H7 (cell line): ENCODE data around the gene ATP13A5. TPM values are rescaled to one million over a fixed set of nuclear protein-coding genes. Genes with fewer than 3 reads are reported as not detected.

ENCODE experiments used
- DNase-seq: peaks from one replicate; pipeline ENCODE4 v3.0.0; 2012
- H3K27me3 ChIP-seq: 2 replicates; pipeline ENCODE4 v1.6.0; 2011; ENCODE audit warnings: mild to moderate bottlenecking, low read length; ENCODE audit not compliant: control insufficient read depth, insufficient read depth
- H3K36me3 ChIP-seq: replicated peaks from 2 replicates; pipeline ENCODE4 v1.5.1; 2011; ENCODE audit warnings: low read length; ENCODE audit not compliant: control insufficient read depth, insufficient read depth
- H3K4me3 ChIP-seq: 2 replicates; pipeline ENCODE4 v1.5.1; 2011; ENCODE audit warnings: low read depth, mild to moderate bottlenecking, control low read depth, low read length, moderate library complexity; ENCODE audit not compliant: insufficient read depth
- total RNA-seq: library from RNA; depleted of rRNA; stranded (reverse); fragments of >200 nt; shearing (Covaris generic); gene quantifications from 2 replicates; pipeline ENCODE4 v1.2.3, GENCODE V29; 2014

The ATP13A5 gene
- total RNA-seq, 1 experiment from 2014 or later: 0.03 TPM

DNA sequence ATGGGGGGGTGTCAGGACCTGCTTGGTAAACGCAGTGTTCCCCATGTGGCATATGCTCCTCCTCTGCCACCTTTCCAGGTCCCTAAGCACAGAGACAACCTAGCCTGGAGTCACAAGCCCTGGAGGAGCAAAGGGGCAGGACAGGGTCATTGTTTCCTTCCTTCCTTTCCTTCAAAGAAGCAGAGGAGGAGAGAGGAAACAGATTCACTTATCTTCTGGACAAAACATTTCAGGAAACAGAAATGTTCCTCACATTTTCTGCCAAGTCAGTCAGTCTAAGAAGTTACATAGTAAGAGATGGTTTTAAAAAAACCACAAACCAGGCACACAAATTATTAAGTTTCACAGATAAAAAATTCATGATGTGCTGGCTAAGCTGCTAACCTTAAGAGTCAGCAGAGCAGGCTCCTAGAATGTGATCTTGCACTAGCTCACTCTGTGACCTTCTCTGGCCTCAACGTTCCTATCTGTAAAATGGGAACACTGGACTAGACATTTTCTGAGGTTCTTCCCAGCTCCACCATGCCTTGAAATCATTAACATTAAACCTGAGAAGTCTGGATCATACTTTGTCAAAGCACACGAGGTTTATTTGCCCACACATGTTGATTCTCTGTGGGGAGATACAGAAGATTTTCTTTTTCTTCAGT is 47.9 kb downstream of the ATP13A5 start:
- Histone ChIP-seq H3K4me3 (no peak overlapping the region), H3K36me3 (no peaks in the 10 kb centered on the region), H3K27me3 (no peaks in the 10 kb centered on the region; the same call in 1 of the 2 replicates)
- DNase-seq: no peak

DNA sequence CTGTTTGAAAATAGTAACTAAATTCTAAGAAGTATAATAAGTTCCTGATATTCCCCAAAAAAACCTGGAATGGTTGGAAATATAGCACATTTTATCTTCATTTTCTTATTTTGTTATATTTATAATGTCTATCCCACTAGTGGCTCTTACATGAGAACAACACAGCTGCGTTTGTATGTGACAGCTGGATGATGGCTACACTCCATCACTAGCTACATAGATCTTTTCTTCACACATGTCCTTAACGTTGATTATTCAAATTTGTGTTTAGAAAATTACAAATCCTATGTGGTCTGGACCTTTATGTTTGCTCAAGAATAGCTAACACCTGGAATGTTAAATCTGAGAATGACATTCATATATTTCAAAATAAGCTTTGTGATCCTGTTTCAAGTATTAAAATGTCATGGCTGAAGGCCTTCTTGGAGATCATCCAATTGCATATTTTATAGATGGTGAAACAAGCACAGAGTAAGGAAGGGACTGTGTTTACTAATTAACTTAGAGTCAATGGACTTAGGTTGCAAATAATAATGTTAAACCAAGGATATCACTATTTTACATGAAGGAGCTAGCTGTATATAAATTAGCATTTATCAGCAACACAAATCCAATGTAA is 60.8 kb downstream of the ATP13A5 start:
- Histone ChIP-seq H3K36me3 (no peaks in the 10 kb centered on the region), H3K27me3 (no peaks in the 10 kb centered on the region), H3K4me3 (no peak overlapping the region)
- DNase-seq: no peak

DNA sequence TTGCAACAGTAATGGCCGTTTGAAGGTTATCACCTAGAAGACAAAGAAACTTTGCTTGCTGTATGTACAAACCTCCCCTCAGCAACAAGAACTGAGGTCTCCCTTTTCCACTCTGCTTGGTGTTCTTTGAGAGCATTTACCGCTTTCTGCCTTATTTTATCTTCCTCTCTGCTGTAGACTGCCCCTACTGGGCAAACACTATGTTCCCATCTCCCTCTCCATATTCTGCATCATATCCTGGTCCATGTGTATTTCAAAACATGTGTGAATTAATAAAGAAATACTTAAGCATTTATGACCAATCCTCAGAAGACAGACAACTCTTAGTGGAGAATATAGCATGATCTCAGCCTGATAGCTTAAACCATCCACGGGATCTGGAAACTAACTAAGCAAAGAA is 64.4 kb downstream of the ATP13A5 start:
- Histone ChIP-seq H3K36me3 (no peaks in the 10 kb centered on the region), H3K27me3 (no peaks in the 10 kb centered on the region), H3K4me3 (no peak overlapping the region)
- no peak for DNase-seq

DNA sequence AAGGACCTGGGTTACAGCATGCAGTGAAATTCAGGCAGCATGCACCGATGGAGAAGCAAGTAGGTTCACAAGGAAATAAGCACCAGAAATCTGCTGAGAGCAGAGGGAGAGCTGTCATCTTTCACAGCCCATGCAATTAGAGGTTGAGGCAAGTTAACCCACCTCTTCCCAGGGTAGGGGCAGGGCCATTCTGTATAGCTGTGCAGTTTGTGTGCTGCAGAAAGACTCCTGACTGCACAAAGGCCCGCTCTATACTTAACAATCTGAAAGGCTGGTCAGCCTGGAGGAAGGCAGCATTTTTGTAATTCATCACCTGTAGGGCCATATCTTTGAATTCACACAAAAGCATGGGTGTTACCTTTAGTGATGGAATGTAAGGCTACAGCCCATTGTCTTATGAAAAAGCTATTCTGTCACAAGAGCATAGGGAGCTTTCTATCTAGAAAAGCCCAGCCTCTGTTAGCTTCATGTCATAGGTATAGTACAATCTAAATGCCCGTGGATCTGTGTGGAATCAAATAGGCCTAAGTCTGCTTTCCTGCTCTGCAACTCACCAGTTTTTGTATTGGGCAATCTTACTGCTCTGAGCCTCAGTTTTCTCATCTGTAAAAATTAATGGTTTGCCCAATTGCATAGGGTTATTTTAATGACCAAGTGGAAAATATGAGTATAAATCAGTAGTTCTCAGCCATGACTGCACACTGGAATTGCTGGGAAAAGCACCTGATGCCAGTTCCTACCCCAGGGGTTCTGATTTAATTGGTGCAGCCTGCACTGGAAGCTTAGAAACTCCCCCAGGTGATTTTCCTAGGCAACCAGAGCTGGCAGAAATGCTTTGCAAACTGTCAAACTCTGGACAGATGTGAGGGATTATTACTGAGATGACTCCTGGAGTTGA is 65.2 kb downstream of the ATP13A5 start:
- H3K27me3 ChIP-seq: no peaks in the 10 kb centered on the region

DNA sequence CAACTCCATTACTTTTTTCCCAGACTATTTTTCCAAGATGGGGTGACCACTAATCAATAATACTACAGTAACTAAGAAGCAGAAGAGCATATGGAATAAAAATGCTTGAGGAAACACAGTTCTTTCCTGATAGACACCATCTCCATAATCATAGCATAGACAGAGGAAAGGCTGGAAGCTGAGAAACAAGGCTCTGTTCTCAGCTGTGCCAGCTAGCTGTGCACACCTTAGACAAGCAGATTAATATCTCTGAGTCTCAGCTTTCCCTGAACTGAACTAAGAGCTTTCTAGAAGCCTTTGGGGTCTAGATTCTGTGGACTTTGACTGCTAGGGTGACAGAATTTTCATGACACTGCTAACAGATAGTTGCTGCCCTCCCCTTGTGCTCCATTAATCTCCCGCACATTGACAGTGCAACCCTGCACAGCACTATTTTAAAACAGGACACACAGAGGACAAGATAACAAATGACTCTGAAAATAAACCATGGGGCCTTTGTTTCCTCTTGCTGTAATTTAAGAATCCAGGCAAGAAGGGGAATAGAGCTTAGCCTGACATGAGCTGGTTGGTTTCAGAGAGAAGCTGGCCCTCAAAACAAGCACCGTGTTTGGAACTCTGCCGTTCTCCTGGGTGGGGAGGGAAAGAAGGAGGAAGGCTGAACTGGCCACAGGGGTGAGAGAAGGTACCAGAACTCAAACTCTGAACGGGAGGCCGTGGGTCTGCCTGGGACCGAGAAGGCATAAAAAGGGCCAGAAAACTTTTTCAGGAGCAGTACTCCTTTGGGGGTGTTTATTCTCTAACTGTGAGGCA is 67.4 kb downstream of the ATP13A5 start:
- Histone ChIP-seq H3K27me3 (no peaks in the 10 kb centered on the region), H3K4me3 (no peak overlapping the region), H3K36me3 (no peaks in the 10 kb centered on the region)
- DNase-seq: no peak

More for the DNA sequence above, 65.2 kb downstream of the ATP13A5 start:
- H3K4me3 ChIP-seq: no peak overlapping the region
- no peak for DNase-seq
- H3K36me3 ChIP-seq: no peaks in the 10 kb centered on the region

DNA sequence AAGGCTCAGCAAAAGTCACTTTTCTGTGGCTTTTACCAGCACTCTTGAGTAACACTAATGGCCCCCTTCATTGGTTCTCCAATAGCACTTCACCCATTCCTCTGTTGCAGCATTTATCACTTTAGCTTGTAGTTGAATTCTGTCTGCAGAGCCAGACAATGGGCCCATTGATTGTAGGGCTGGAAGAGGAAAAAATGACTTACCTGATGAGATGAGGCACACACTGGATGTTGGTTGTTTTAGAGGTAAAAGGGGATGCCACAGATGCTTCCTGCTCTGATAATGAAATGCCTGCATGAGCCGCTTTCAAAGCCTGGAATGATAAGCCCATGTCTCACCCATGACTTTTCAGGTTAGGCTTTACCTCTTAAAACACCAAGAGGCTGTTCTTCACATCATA is 73.2 kb downstream of the ATP13A5 start:
- Histone ChIP-seq H3K4me3 (no peak overlapping the region), H3K27me3 (no peaks in the 10 kb centered on the region), H3K36me3 (no peaks in the 10 kb centered on the region)
- DNase-seq: no peak

DNA sequence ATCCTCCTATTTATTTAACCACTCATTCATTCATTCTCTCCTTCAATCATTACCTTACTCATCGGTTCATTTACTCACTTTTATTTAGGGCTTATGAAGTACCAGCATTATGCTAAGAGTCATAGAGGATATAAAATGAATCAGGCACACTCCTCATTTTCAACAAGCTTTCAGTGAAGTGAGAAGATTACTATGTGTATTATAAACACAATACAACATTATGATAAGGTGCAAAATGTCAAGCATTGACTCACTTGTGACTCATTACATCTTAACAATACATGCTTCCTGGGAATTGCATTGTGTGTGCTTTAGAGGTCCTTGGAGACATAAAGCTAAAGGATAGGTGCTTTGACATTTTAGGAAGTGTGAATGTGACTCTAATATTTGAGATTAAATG is 77.1 kb downstream of the ATP13A5 start:
- Histone ChIP-seq H3K36me3 (no peaks in the 10 kb centered on the region), H3K27me3 (no peaks in the 10 kb centered on the region), H3K4me3 (no peak overlapping the region)
- DNase-seq: no peak

DNA sequence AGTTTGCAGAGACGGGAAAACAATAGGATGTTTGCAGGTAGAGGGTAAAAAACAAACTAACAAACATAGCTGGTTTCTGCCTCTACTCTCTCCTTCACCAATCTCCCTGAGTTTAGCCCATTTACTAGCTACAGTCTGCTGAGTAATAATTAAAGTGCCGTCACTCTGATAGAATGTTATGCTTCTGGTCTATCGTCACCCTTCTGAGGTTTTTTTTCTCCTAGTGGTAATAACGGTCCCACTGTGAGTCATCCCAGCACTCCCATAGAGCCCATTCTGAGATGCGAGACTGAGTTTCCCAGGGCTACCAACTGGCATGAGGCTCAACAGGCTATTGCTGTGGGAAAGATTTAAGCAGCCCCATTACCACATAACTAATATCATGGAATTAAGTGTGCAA is 81.1 kb downstream of the ATP13A5 start:
- no peak for DNase-seq
- Histone ChIP-seq H3K27me3 (no peaks in the 10 kb centered on the region), H3K36me3 (no peaks in the 10 kb centered on the region), H3K4me3 (no peak overlapping the region)

DNA sequence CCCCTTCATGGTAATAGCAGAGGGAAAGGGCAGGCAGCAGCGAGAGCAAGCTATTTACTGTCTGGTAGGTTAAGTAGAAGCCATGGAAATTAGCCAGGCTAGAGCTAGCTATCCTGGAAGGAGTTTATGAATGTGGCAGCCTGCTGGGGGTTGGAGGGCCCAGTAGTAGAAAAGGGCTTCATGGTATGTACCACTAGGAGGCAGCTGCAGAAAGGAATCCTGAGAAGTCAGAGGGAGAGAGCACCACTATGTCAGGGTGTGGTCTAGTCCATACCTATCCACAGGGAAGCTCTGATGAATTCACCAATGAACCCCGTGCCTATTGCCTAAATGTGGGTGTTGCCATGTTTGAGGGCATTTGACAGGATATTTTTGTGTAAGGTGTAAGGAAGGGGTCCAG is 82.6 kb downstream of the ATP13A5 start:
- no peaks in the 10 kb centered on the region for H3K36me3 ChIP-seq
- H3K4me3 ChIP-seq: no peak overlapping the region
- no peak for DNase-seq
- H3K27me3 ChIP-seq: no peaks in the 10 kb centered on the region

DNA sequence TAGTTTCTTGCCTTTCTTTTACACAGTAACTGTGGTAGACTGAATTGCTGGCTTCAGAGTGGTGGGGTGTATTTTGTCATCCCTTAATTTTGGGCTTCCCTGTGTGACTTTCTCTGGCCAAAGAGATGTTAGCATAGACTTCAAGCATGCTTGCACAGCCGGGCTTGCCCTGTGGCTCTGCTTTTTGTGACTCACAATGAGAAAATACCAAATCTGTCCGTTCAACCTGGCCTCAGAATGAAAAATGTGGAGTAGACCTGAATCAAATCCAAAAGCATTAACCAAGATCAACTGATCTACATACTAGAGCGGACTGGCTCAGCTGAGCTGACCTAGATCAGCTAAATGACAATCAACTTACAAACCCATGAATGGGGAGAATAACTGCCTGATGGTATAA is 86.2 kb downstream of the ATP13A5 start:
- no peaks in the 10 kb centered on the region for H3K27me3 ChIP-seq
- no peak overlapping the region for H3K4me3 ChIP-seq
- no peaks in the 10 kb centered on the region for H3K36me3 ChIP-seq
- DNase-seq: no peak

DNA sequence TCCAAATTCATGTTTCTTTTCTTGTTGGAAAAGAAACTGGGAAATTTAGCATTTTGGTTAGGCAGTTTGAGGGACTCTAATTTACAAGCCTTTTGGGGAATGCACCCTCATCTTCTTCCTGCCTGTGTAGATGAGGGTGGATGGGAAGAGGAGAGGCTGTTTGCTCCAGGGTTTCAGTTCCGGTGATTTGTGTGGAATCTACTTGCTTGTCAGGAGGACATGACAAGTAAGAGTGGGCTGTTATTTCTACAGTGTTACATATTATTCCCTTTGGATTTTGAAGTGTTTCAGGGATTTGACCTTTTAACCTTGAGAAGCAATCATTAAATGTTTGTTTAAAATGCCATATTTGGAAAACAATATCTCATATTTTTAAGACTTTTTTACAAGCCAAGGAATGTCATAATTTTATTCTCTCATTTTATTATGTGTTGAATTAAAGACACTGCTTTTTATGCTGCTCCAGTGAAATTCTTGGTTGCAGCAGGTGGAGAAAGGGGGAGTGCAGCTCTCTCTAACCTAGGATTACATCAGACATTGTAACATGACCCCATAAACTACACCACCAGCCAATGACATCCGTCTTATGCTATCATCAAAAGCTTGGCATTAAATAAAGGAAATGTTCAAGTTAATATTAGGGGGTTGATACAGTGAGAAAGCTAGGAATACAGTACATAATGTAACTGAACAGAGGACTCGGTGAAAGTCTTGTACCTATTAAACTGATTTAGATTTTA is 107.3 kb downstream of the ATP13A5 start:
- Histone ChIP-seq H3K36me3 (no peaks in the 10 kb centered on the region), H3K4me3 (no peak overlapping the region), H3K27me3 (no peaks in the 10 kb centered on the region)
- no peak for DNase-seq

DNA sequence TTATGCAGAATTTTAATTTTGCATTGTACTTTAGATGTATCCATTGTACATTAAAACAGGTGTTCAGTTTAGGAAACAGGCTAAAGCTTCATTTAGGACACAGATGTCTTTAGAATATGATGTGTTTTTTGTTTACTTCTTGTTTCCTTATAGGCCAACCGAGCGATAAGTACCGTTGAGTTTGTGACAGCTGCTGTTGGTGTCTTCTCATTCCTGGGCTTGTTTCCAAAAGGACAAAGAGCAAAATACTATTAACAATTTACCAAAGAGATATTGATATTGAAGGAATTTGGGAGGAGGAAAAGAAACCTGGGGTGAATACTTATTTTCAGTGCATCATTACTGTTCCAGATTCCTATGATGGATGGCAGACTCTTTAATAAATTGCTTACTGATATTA is 108.1 kb downstream of the ATP13A5 start:
- no peak overlapping the region for H3K4me3 ChIP-seq
- no peak for DNase-seq
- no peaks in the 10 kb centered on the region for H3K27me3 ChIP-seq
- no peaks in the 10 kb centered on the region for H3K36me3 ChIP-seq

DNA sequence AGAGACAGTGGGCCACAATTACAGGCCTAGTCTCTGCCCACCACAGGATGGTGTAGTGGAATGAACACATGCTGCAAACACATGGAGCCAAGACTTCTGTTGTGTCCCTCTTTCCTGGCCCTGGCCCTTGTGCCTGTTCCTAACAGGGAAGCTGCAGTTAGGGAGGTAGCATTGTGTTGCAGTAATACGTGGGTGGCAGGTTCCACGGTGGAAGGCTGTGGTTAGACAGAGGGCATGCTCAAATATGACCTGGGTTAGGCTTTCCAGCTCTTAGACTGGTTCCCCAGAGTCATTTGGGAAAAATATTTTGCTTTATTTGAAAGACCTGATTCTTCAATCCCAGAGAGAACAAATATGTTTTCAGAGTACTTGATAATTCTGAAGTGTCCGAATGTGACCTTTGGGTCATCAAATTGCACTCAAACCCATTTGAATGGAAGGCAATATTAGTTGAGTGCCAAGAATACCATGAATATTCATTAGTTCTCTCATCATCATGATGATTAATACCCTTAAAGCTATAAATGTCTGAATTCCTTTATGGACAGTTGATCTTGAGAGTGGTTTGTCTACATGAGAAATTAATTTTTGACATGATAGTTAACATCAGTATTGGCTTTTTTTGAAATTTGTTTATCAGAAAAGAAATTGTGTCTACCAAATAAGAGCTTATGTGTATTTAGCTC is 109.1 kb downstream of the ATP13A5 start:
- no peaks in the 10 kb centered on the region for H3K36me3 ChIP-seq
- no peaks in the 10 kb centered on the region for H3K27me3 ChIP-seq
- no peak for DNase-seq
- no peak overlapping the region for H3K4me3 ChIP-seq
